Measurements from ENCODE around the gene CNN2.

DNA sequence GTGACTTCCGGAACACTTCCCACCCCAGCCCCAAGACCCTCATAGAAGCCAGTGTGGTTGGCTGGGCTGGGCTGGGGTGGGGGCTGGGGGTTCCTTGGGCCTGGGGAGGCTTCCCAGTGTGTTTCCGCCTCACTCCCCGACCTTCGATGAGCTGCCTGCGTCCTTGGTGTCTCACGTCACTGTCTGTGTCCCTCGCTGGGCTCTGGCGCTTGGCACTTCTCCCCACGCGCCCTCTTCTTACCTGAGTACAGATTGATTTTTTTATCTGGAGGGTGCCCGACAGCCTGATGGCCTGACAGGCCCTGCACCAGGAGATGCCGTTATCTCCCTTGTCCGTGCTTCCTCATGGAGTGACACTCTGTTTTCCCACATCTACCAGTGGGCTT, 33.7 kb upstream of the CNN2 start:
- TF ChIP-seq, protein P1, sequence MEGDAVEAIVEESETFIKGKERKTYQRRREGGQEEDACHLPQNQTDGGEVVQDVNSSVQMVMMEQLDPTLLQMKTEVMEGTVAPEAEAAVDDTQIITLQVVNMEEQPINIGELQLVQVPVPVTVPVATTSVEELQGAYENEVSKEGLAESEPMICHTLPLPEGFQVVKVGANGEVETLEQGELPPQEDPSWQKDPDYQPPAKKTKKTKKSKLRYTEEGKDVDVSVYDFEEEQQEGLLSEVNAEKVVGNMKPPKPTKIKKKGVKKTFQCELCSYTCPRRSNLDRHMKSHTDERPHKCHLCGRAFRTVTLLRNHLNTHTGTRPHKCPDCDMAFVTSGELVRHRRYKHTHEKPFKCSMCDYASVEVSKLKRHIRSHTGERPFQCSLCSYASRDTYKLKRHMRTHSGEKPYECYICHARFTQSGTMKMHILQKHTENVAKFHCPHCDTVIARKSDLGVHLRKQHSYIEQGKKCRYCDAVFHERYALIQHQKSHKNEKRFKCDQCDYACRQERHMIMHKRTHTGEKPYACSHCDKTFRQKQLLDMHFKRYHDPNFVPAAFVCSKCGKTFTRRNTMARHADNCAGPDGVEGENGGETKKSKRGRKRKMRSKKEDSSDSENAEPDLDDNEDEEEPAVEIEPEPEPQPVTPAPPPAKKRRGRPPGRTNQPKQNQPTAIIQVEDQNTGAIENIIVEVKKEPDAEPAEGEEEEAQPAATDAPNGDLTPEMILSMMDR (IDR thresholded peaks at IDR 0.05): no peak
- no peak for TF ChIP-seq EP300 (IDR thresholded peaks at IDR 0.05)
